ENCODE data around the gene STXBP5.

The STXBP5 gene

DNA sequence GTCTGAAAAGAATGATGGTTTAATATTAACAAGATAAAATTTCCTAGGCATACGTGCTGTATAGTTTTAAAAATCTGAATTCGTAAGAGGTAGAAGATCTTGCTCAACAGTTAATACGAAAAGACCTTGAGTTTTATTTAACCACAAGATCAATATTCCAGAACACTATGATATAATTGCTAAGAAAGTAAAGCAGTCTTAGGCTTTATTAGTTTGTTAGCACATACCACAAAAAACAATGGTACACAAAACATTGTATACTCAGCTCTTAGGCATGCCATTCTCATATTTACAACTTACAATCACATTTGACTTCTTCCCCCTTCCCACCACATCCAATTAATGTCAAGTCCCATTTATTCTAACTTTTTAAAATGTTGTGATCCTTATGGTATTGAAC lies 24.4 kb upstream of the STXBP5 start:
- DNase-seq, result no peak

GRCh38 chr6:147180926-147181325 lies 23.3 kb upstream of the STXBP5 start:
- no peak for DNase-seq

DNA sequence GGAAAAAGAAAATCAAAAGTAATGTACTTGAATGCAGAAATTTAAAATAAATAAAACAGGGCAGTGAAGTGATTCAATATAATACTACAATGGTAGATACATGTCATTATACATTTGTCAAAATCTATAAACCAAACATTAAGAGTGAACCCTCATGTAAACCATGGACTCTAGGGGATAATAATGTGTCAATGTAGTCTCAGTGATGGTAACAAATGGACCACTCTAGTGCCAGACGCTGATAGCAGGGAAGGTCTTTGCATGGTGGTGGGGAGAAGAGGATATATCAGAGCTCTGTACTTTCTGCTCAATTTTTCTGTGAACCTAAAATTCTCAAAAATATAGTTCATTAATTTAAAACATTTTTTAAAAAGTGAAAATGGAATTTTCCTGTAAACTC lies 19.8 kb upstream of the STXBP5 start:
- no peak for DNase-seq

GRCh38 chr6:147185216-147185615 lies 19.0 kb upstream of the STXBP5 start:
- DNase-seq, result no peak

DNA sequence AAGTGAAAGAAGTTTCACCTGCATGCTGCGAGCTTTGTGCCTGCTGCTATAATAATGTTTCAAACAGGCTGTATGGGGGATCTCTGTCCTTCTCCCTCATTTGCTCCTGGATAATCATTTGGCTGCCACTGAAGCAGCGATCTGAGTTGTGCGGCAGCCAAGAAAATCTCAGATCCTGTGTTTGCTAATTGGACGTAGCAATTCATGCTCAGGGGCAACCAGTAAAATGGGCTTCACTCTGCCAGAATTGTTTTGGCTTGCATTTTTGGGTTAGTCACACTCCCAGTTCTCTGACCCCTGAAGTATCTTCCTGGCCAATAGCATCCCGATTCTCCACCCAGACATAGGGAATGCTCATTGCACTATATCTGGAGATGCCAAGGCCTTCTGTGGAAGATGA lies 13.7 kb upstream of the STXBP5 start:
- no peak for DNase-seq

- DNase-seq, result no peak
These were observed 11.8 kb upstream of the STXBP5 start for GRCh38 chr6:147192278-147192911.

DNA sequence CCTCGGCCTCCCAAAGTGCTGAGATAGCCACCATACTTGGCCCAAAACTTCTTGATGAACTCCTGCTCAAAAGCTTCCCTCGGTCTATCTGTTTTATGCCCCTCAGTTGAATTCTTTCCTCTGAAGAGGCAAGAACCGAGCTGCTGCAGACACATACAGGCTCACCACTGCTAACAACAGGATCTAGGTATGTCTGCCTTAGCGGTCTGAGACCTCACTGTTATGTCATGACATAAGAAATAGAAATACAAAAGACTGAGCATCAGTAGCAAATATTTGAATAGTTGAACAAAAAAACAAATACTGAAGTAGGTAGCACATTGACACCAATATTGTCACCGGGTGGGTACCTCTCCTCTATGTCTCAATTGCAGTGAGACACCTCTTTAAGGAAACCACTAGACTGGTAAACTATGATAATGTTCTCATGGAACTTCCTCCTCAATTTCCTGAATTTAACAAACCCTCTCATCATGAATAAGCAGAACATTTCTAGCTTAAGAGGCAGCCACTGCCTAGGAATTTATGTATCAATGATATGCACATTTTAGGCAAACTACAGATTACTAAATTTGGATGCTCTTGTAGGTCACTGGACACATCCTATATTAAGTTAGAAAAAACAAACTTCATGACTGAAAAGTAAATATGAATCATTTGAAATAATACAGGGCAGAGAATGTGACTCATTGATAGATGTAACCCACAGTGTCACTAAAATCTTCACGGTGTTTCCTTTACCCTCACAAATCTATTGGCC lies 9.4 kb upstream of the STXBP5 start:
- peak in 1 of 5 donors; percentile 29 for DNase-seq

GRCh38 chr6:147195510-147195909 lies 8.7 kb upstream of the STXBP5 start:
- DNase-seq, result no peak

- no peak for DNase-seq
These were observed 8.2 kb upstream of the STXBP5 start for GRCh38 chr6:147195987-147196386.

- no peak for DNase-seq
These were observed 3.5 kb upstream of the STXBP5 start for GRCh38 chr6:147200711-147201110.

DNA sequence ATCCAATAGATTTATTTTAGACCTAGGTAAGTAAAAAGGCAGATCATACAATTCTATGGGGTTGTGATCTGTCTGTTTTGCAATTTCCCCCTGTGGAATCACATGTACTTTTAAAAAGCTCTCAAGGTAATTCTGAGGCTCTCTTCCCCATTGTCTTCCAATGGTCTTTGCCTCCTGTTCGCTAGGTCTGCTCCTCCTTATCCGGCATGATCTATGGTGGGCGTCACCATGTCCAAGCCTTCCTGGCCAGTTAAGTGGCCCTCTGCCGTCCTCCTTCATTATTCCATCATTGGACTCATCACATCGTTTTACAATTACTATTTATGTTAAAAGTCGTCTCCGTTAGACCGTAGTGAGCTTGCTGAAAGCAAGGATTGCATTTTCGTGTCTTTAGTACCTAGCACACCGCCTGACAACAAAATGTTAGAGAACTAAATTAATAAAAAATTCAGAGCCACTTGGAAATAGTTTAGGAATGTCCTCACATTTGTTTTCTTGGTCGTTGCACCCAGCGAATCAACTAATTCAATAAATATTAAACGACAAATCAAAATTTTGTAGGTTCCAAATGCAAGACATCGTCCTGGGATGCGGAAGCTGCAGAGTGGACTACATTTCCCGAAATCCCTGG lies 2.2 kb upstream of the STXBP5 start:
- peak in 1 of 5 donors; percentile 26 for DNase-seq

DNA sequence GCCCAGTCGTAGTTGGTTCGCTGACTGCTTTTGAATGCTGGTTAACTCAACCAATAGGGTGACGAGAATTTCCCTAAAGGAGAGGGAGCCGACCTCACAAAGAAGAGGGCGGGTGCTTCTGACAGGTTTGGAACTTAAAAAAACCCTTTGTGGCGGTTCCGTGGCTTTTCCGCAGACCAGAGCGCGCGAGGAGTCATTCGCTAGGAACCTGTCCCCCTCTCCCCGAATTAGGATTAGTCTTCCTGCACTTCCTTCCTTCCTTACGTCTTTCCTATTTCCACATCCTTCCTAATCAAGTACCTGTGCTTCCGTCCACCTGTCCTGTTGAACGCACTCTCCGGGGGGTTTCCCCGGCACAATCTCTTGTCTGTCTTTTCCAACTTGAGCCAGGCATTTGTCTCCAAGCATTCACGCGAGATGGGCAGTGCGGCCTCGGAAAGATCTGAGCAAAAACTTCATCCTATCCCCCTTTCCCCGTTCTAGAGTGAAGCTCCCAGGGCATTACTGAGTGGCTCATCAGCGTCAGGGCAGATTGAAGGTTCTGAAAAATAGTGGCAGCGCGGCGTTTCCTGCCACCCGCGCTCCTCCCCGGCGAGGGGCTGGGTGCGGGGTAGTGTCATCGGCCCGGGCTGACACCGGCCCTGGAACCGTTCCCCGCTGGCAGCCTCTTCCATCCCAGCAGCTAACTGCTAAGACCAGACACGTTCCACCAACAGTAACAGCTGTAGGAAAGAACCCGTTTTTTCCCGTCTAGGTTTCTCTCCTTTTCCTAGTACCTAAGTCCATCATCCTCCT lies 1.5 kb upstream of the STXBP5 start:
- DNase-seq, result peak; percentile 64 to 94 (median 78)

GRCh38 chr6:147203311-147204059 lies 732 bp upstream of the STXBP5 start:
- DNase-seq, result peak; percentile 51 to 79 (median 55)

DNA sequence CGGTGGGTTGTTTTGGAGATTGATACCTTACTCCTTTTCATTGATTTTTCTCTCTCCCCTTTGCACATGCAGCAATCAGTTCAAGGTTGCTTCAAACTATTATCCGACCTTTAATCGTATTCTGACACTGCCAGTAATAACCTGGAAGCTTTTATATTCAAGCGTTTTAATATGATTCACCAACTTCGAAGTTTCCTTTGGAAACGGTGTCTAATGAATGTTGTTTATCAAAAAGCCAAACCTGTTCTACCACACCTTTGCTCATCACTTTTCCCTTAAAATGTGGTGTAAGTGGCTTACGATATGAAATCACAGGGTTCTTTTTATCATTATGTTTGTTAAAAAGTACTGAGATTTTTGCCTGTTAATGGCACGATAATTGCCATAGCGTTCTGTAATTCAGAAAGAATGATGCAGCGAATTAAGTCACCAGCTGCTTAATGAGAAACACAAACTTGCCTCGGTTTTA lies 660 bp downstream of the STXBP5 start:
- no peak for DNase-seq

GRCh38 chr6:147205690-147206600 lies 1.7 kb downstream of the STXBP5 start:
- DNase-seq, result no peak

DNA sequence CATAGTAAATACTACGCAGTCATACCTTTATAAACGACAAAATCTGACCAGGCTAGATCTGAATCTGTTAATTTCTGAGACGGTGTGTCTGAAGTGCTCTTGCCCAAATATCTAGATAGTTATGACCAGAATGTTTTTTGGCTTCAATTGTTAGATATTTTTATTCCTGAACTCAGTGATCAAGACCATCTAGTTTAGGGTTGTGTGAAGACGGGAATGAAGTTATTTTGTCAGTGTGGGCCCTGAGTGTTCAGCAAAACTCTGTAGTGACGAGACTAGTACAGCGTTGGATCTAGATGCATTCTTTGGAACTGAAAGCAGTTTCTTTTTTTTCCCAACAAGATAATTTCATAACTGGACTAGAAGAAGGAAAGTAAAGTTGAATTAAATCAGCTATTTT lies 3.1 kb downstream of the STXBP5 start:
- no peak for DNase-seq

DNA sequence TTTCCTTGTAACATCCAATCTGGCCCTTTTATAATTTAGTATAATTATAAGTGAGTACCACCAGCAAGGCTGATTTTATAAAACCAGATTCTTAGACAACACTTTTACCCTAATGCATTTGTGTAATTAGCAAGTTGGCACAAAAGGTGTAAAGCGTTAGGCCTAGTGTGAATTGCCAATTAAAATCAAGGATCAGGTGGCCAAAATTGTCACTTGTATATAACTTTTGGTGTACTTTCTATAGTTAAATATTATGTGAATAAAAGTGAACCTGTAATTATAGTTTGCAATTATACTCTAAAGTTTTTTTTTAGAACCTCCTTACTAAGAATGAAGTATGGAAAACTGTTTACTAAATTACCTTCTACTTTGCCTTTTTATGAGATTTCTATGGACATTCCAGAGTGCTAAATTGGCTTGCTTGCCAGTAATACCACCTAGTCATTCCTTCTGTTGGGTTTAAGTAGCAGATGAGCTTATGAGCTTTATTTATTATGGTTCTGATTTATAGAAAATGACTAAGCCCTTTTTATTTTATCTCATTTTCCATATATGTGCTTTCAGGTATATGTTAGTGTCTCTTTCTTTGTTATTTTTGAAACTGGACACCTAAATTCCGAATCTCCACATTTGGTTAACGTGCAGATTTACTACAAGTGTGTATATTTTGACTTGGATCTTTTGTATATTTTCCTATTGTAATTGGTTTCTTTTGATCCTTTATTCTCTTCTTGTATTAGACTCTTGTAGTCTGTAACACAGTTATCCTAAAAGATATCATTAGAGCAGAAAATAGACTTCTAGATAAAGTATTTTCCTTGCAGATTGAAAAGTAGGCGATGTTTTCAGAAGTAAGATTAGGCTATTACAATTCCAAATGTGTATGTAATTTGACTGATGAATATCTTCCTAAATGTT lies 3.9 kb downstream of the STXBP5 start:
- no peak for DNase-seq

GRCh38 chr6:147209762-147210449 lies 5.7 kb downstream of the STXBP5 start:
- no peak for DNase-seq

DNA sequence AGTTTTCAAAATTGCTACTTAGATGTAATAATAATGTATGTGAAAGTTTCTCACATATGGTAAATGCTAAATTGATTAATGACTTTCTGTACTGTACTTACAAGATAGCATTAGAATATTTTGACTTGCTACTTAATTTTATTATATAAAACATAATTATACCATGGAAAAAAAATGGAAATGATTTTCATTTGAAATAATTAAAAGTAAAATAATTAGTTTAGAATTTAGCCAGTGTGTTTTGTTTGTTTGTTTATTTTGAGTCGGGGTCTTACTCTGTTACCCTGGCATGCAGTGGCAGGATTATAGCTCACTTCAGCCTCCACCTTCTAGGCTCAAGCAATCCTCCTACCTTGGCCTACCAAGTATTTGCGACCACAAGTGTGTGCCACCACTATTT lies 7.1 kb downstream of the STXBP5 start:
- DNase-seq, result no peak

Measured in T-helper 1 cell (primary cell).